GM21576 (cell line): ENCODE data around the gene TNNT3.

ENCODE experiments used
- ATAC-seq: cut with Tn5 transposase; IDR thresholded peaks from one replicate; pipeline ENCODE4 v1.9.1; 2021; ENCODE audit warnings: mild to moderate bottlenecking, moderate library complexity; ENCODE audit not compliant: unreplicated experiment

The TNNT3 gene

DNA sequence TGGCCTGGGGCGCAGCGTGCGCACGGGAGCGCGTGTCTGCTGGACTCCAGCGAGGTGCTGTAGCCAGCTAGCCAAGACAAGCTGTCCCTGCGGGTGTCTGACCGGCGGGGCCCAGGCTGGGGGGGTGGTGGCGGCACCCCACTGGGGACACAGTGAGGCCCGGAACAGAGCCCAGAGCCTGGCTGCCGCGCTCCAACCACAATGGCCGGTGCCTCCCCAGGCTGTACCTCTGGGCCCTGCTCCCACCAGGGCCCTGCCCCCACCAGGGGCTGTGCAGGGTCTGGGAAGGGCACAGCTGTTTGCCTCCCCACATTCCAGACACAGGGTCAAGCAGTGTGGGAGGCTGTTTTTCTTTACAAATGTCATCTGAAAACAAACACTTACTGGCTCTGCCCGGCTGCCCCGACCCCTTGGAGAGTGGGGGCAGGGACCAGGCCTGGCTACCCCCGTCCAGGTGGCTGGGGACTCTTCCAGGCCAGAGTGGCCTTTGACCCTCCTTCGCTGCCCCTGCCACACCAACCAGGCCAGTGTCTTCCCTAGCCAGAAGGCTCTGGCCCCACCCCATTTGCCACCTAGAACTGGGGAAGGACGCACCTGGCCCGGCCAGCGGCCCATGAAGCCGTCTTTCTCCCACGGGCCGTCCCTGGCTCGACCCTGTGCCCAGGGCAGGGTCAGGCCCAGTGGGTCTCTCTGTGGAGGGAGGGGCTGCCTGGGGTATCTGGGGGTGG is 63.5 kb downstream of the TNNT3 start:
- ATAC-seq: no peak

GRCh38 chr11:1983601-1983961 is 64.1 kb downstream of the TNNT3 start:
- no peak for ATAC-seq

DNA sequence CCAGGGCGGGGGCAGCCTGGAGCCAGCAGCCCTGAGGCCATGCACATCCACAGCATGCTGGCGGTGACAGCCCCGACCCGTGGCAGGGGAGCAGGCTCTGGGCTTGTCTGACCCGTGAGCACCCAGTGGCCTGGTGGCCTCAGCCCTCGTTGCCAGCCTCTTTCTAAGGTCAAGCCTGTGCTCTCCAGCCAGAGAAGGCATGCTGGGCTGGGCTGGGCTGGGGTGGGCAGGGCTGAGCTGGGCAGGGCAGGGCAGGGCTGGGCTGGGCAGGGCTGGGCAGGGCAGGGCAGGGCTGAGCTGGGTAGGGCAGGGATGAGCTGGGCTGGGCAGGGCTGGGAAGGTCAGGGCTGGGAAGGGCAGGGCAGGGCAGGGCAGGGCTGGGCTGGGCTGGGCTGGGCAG is 67.5 kb downstream of the TNNT3 start:
- ATAC-seq: no peak

DNA sequence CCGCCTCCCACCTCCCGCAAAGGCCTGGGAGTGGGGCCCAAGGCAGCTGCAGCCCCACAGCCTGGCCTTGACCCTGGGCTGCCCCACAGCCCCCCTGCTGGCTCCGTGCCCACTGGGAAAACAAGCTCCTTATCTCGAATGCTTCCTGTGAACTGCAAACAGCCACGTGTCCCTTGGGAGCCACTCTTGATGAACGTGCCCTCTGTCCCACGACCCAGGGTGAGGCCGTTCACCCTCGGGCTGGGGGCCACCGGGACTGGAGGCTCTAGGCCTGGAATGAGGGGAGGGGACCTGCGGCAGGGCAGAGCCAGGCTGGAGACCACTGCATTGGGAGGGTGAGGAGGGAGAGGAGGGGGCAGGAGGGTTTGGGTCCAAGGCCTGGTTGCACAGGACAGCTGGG is 68.7 kb downstream of the TNNT3 start:
- ATAC-seq: no peak
